Loucy (cell line): Measurements from ENCODE around the gene COA1.
"Not testable (repeated sequence)": the region's sequence is repeated elsewhere in the genome, so short reads cannot be mapped to it uniquely, and the experiment has no call there.

ENCODE experiments used
- H2AFZ ChIP-seq: fragments of 200-600 bp; sonication (generic); 2 replicates; pipeline ENCODE4 v1.6.0; 2016; ENCODE audit warnings: antibody characterized with exemption, mild to moderate bottlenecking, low read length, moderate library complexity
- H3F3A ChIP-seq: fragments of 200-600 bp; 2 replicates; pipeline ENCODE4 v1.6.0; 2016; ENCODE audit warnings: antibody characterized with exemption, low read depth, mild to moderate bottlenecking
- H3K27me3 ChIP-seq: fragments of 200-600 bp; sonication (generic); 2 replicates; pipeline ENCODE4 v1.6.1; 2014; ENCODE audit warnings: low read length, mild to moderate bottlenecking; ENCODE audit not compliant: insufficient read depth, poor library complexity, severe bottlenecking
- H3K36me3 ChIP-seq: fragments of 200-600 bp; sonication (generic); 2 replicates; pipeline ENCODE4 v1.6.1; 2016; ENCODE audit warnings: low read length; ENCODE audit not compliant: insufficient read depth
- H3K4me1 ChIP-seq: fragments of 200-600 bp; sonication (generic); 2 replicates; pipeline ENCODE4 v1.5.1; 2014; ENCODE audit warnings: low read length, mild to moderate bottlenecking; ENCODE audit not compliant: insufficient read depth, poor library complexity, severe bottlenecking
- H3K4me2 ChIP-seq: fragments of 200-600 bp; sonication (generic); 2 replicates; pipeline ENCODE4 v1.6.0; 2014; ENCODE audit warnings: antibody characterized with exemption, low read length, low read depth, mild to moderate bottlenecking; ENCODE audit not compliant: poor library complexity, severe bottlenecking
- H3K4me3 ChIP-seq: fragments of 200-600 bp; sonication (generic); 2 replicates; pipeline ENCODE4 v1.5.1; 2014; ENCODE audit warnings: low read length, mild to moderate bottlenecking, mixed read lengths; ENCODE audit not compliant: poor library complexity, severe bottlenecking
- H3K79me2 ChIP-seq: fragments of 200-600 bp; sonication (generic); 2 replicates; pipeline ENCODE4 v1.6.1; 2014; ENCODE audit warnings: low read length; ENCODE audit not compliant: insufficient read depth
- H3K9ac ChIP-seq: fragments of 200-600 bp; sonication (generic); 2 replicates; pipeline ENCODE4 v1.6.0; 2014; ENCODE audit warnings: mild to moderate bottlenecking, low read depth, low read length, moderate library complexity; ENCODE audit not compliant: poor library complexity, severe bottlenecking
- H3K9me2 ChIP-seq: fragments of 200-600 bp; sonication (generic); replicated peaks from 2 replicates; pipeline ENCODE4 v1.6.1; 2016; ENCODE audit warnings: low read depth, low read length, mixed read lengths
- H3K9me3 ChIP-seq: fragments of 200-600 bp; sonication (generic); 2 replicates; pipeline ENCODE4 v1.6.1; 2014; ENCODE audit warnings: mild to moderate bottlenecking, antibody characterized with exemption, low read length, low read depth; ENCODE audit not compliant: insufficient read depth
- H4K20me1 ChIP-seq: fragments of 200-600 bp; sonication (generic); 2 replicates; pipeline ENCODE4 v1.6.0; 2014; ENCODE audit warnings: antibody characterized with exemption, low read length, mild to moderate bottlenecking; ENCODE audit not compliant: insufficient read depth, poor library complexity, severe bottlenecking
- EZH2phosphoT487 ChIP-seq: fragments of 200-600 bp; IDR thresholded peaks from 2 replicates; pipeline ENCODE4 v1.6.1; 2018; ENCODE audit warnings: antibody characterized with exemption, mild to moderate bottlenecking, moderate library complexity, borderline replicate concordance
- TF ChIP-seq, protein P1 (sequence below): fragments of 200-600 bp; sonication (generic); conservative IDR thresholded peaks from 2 replicates; pipeline ENCODE4 v1.5.1; 2014; ENCODE audit warnings: mild to moderate bottlenecking, antibody characterized with exemption, low read length

The COA1 gene

DNA sequence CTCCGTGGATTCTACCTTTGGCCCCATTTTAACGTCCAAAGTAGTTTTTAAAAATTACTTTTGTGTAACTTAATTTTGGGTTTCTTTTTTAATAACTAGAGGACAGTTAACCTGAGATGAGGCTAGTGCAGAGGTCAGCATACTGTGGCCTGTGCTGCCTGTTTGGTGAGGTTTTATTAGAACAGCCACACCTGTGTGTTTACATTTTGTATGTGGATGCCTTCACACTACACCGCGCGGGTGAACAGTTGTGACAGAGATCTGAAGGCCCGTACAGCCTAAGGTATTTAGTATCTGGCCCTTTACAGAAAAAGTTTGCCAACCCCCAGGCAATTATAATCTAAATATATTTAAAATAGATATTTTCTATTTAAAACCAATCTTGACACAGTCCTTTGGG is 99.5 kb downstream of the COA1 start:
- peaks cover 9% of the 10 kb centered on the region for H3K4me1 ChIP-seq

DNA sequence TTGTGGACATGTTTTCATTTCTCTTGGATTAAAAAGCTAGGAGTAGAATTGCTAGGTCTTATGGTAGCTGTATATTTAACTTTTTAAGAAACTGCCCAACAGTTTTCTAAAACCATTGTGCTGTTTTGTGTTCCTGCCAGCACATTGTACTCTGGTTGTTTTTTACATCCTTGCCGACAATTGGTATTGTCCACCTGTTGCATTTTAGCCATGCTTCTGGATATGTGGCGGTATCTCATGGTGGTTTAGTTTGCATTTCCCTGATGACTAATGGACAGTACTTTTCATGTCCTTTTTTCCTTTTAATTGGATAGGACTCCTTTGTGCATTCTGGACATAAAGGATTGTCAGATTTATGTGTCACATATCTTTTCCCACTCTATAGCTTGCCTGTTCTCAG is 100.9 kb downstream of the COA1 start:
- no peaks in the 10 kb centered on the region for H3K9me2 ChIP-seq
- H3K4me1 ChIP-seq: peaks cover 11% of the 10 kb centered on the region
- H2AFZ ChIP-seq: no peak overlapping the region
- no peaks in the 10 kb centered on the region for H3K27me3 ChIP-seq
- H3K4me2 ChIP-seq: no peak overlapping the region
- H3F3A ChIP-seq: no peaks in the 10 kb centered on the region; the same call in 1 of the 2 replicates
- peaks cover 80% of the 10 kb centered on the region for H3K36me3 ChIP-seq
- peaks cover 11% of the 10 kb centered on the region for H4K20me1 ChIP-seq
- no peak overlapping the region for H3K9ac ChIP-seq
- no peak overlapping the region for H3K4me3 ChIP-seq
- no peaks in the 10 kb centered on the region for H3K9me3 ChIP-seq
- TF ChIP-seq, protein P1, sequence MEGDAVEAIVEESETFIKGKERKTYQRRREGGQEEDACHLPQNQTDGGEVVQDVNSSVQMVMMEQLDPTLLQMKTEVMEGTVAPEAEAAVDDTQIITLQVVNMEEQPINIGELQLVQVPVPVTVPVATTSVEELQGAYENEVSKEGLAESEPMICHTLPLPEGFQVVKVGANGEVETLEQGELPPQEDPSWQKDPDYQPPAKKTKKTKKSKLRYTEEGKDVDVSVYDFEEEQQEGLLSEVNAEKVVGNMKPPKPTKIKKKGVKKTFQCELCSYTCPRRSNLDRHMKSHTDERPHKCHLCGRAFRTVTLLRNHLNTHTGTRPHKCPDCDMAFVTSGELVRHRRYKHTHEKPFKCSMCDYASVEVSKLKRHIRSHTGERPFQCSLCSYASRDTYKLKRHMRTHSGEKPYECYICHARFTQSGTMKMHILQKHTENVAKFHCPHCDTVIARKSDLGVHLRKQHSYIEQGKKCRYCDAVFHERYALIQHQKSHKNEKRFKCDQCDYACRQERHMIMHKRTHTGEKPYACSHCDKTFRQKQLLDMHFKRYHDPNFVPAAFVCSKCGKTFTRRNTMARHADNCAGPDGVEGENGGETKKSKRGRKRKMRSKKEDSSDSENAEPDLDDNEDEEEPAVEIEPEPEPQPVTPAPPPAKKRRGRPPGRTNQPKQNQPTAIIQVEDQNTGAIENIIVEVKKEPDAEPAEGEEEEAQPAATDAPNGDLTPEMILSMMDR: no peak
- TF ChIP-seq EZH2phosphoT487: no peak
- H3K79me2 ChIP-seq: peaks cover 12% of the 10 kb centered on the region; the same call in 1 of the 2 replicates

More for the DNA sequence above, 99.5 kb downstream of the COA1 start:
- Histone ChIP-seq H4K20me1 (peaks cover 11% of the 10 kb centered on the region), H3K36me3 (peaks cover 79% of the 10 kb centered on the region), H3K4me3 (no peak overlapping the region), H3F3A (no peaks in the 10 kb centered on the region; the same call in 1 of the 2 replicates), H3K9me3 (no peaks in the 10 kb centered on the region), H3K9me2 (no peaks in the 10 kb centered on the region), H3K9ac (no peak overlapping the region), H3K79me2 (peaks cover 12% of the 10 kb centered on the region; the same call in 1 of the 2 replicates), H3K4me2 (no peak overlapping the region), H2AFZ (no peak overlapping the region), H3K27me3 (no peaks in the 10 kb centered on the region)
- TF ChIP-seq, protein P1: no peak
- TF ChIP-seq EZH2phosphoT487: no peak

DNA sequence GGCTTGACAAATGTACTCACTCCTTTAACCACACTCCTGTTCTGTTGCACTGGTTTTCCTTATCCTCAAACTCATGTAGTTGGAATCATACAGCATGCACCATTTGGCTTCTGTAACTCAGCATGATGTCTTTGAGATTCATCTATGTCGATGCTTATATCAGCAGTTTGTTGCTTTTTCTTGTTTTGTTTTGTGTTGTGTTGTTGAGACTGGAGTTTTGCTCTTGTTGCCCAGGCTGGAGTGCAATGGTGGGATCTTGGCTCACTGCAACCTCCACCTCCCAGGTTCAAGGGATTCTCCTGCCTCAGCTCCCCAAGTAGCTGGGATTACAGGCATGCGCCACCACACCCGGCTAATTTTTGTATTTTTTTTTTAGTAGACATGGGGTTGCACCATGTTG is 101.5 kb downstream of the COA1 start:
- Histone ChIP-seq H3K36me3 (peaks cover 80% of the 10 kb centered on the region), H3K4me1 (peaks cover 11% of the 10 kb centered on the region), H4K20me1 (peaks cover 11% of the 10 kb centered on the region), H3K79me2 (peaks cover 14% of the 10 kb centered on the region; the same call in 1 of the 2 replicates)
- not testable (repeated sequence) for H3K27me3 ChIP-seq, H3K9ac ChIP-seq, H3F3A ChIP-seq, H3K4me3 ChIP-seq, H2AFZ ChIP-seq, H3K9me3 ChIP-seq, H3K4me2 ChIP-seq, H3K9me2 ChIP-seq

DNA sequence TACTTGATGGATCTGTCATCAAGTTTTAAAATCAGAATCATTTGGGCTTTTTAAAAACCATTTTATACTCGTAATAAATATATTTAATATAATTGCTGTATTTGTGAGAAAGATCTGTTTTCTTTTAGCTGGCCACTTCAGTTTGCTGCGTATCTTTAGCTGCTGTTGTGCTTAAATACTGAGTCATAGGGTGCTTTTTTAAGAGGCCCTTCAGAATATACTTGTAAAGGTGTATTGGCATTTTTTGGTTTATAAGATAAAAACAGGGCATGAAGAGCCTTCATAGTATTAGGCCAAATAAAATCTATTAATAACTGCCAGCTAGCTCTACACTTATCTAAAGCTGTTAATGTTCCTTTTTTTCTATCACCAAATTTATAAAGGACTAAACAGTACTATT is 102.6 kb downstream of the COA1 start:
- no peak overlapping the region for H2AFZ ChIP-seq
- TF ChIP-seq EZH2phosphoT487: no peak
- TF ChIP-seq, protein P1: no peak
- H3K79me2 ChIP-seq: peaks cover 19% of the 10 kb centered on the region; the same call in 1 of the 2 replicates
- no peaks in the 10 kb centered on the region; the same call in 1 of the 2 replicates for H3F3A ChIP-seq
- H3K36me3 ChIP-seq: peaks cover 73% of the 10 kb centered on the region
- no peak overlapping the region for H3K9ac ChIP-seq
- H4K20me1 ChIP-seq: peaks cover 18% of the 10 kb centered on the region
- no peaks in the 10 kb centered on the region for H3K9me3 ChIP-seq
- H3K4me2 ChIP-seq: no peak overlapping the region
- H3K9me2 ChIP-seq: no peaks in the 10 kb centered on the region
- H3K27me3 ChIP-seq: no peaks in the 10 kb centered on the region
- H3K4me3 ChIP-seq: no peak overlapping the region
- H3K4me1 ChIP-seq: peaks cover 13% of the 10 kb centered on the region
